G401.6 (cell line): ENCODE data around the gene UTP15.

Source experiments
- FAIRE-seq: peaks from 2 replicates; lab custom pipeline; 2012; peaks lifted over from hg19 to GRCh38; lab: Jason Lieb, UNC

The UTP15 gene

DNA sequence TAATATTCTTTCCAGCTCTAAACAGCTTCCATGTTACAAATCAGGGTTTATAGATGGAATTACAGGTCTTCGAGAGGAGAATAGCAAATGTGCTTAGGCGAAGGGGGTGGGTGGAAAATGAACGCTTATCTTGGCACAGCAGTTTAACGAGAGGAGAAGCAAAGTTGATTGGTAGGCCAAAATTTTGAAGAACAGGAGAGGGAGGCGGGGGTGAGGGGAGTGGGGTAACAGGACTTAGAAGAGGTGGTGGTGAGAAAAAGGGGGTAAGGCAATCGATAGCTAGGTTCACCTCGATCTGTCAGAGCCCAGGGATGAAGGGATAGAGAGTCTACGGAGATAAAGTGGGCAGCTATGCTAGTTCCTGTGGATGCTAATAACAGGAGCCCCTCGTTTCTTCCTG, 868 bp upstream of the UTP15 start:
- FAIRE-seq: no peak

GRCh38 chr5:73565969-73566547, 515 bp downstream of the UTP15 start:
- no peak for FAIRE-seq

DNA sequence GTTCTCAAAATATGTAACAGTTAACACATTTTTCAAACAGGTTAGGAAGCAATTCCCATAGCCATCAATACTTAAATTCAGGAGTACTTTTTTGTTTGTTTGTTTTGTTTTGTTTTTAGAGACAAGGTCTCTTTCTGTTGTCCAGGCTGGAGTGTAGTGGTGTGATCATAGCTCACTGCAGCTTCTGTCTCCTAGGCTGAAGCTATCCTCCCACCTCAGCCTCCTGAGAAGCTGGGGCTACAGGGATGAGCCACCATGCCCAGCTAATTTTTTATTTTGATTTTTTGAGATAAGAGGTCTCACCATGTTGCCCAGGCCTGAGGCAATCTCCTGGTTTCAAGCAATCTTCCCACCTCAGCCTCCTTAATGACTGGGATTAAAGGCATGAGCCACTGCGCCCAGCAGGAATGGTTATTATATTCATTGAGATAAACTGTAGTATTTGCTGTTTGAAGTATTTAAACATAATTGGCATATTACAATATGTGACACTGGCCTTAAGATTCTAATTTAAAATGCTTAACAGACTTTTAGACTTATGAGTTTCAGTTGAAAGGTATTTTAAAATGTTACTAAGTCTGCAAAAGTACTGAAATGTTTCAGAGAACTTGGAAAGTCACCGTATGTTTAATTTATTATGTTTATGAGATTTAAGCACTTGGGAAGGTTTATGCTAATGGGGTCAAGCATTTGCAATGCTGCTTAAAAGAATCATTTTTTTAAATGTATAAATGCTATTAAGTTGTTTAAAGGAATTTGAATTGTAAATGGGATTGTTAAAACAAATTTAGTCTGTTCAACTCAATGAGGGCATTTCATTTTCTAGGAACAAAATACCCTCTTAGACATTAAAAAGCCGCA, 17.0 kb downstream of the UTP15 start:
- no peak for FAIRE-seq

DNA sequence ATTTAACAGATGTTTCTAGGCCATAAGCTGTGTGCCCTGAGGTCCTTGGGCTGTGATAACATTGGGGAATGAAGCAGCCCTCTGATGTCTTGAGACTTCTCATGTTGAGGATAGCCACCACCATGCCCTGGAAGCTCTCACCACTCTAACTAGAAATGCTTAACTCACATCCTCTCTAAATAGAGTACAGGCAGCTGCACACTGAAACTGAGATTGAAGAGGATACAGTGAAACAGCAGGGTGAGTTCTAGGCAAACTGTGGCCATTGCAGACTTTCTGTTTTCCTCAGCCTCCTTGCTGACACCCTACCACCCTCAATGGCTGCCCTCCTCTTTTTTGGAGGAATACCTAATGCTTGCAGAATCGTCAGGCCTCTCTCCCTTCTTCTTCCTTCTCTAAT, 22.4 kb downstream of the UTP15 start:
- FAIRE-seq: no peak

DNA sequence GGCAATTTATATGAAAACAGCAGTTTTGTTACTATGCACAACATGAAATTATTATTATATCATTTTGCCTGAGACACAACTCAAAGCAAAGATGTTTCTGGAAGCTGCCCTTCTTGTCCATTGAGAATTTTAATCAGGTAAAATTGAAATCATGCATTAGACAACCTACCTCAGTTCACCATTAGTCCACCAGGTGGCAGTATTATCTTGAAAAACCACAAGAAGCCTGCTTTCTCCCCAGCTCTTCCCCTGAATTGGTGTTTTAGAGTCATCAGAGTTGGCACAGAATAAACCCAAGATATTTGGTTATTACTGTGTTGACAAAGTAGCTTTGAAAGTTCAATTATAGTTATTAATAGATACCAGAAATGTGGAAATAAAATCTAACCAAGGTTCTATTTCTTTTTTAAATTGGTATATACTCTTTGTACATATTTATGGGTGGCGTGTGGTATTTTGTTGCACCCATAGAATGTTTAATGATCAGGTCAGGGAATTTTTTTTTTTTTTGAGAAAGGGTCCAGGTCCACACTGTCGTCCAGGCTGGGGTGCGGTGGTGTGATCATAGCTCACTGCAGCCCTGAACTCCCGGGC, 25.7 kb downstream of the UTP15 start:
- FAIRE-seq: peak; percentile 97

DNA sequence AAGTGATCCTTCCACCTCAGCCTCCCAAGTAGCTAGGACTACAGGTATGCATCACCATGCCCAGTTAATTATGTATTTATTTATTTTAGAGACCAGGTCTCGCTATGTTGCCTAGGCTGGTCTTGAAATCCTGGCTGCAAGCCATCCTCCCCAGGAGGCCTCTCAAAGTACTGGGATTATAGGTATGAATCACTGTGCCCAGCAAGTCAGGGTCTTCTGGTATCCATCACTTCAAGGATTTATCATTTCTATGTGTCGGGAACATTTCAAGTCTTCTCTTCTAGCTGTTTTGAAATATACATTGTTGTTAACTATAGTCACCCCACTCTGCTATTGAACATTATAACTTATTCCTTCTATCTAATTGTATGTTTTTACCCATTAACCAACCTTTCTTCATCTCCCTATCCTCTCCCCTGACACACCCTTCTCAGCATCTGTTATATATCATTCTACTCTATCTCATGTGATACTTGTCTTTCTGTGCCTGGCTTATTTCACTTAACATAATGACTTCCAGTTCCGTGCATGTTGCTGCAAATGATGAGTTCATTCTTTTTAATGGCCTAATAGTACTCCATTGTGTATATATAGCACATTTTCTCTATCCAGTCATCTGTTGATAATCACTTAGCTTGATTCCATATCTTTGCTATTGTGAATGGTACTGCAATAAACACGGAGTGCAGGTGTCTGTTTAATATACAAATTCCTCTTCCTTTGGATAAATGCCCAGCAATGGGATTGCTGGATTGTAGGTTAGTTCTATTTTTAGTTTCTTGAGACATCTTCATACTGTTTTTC, 26.4 kb downstream of the UTP15 start:
- no peak for FAIRE-seq

- FAIRE-seq: no peak
Observed at GRCh38 chr5:73592551-73592950, 27.0 kb downstream of the UTP15 start.

- peak; percentile 71 for FAIRE-seq
Observed at GRCh38 chr5:73596705-73597328, 31.3 kb downstream of the UTP15 start.

- no peak for FAIRE-seq
Observed at GRCh38 chr5:73599380-73599779, 33.8 kb downstream of the UTP15 start.

DNA sequence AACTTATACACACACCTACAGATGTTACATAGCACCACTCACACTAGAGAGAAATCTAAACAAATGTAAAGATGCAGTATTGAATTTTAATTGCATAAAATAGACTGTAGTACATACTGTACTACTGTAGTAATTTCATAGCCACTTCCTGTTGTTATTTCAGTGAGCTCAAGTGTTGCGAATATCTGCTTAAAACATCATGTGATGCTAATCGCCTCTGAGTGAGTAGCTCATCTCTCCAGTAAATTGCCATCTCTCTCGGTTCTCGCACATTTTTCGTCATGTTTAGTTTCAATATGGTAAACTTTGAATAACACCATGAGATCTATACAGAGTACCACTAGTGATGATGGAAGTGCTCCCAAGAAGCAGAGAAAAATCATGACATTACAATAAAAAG, 38.5 kb downstream of the UTP15 start:
- no peak for FAIRE-seq

- no peak for FAIRE-seq
Observed at GRCh38 chr5:73605223-73606087, 39.9 kb downstream of the UTP15 start.

GRCh38 chr5:73606206-73606753, 40.7 kb downstream of the UTP15 start:
- FAIRE-seq: no peak

DNA sequence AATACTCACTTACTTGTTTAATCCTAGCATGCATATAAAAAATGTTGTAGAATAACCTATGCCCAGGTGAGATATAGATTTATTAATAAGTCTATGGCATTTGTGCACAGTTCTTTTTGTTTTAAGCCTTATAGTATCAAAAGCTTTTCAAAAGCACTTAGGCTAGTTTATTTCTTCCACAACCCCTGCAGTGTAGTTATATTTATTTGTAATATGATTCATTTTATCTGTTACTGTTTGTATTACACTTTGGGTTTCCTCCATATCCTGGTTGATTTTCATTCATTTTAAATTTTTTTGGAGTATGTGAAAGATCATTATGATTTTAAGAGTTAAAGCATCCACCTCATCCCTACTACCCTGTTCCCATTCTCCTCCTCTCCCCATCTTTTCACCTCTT, 41.7 kb downstream of the UTP15 start:
- no peak for FAIRE-seq

DNA sequence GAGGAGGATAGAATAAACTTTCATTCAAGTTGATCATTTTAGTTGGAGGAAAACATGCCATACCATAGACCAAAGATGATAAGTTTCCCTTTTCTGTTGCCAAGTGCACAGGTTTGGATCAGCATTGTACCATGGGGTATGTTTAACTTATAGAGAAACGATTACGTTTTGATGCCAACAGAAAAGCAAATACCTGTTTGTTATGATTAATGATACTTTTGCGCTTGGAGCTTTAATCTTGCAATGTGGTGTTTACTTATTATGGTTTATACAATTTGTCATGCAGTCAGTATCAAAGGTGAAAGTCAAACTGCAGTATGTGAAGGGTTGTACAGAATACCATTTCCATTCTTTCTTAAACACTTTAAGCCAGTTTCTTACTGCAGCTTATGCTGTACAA, 47.3 kb downstream of the UTP15 start:
- FAIRE-seq: no peak

DNA sequence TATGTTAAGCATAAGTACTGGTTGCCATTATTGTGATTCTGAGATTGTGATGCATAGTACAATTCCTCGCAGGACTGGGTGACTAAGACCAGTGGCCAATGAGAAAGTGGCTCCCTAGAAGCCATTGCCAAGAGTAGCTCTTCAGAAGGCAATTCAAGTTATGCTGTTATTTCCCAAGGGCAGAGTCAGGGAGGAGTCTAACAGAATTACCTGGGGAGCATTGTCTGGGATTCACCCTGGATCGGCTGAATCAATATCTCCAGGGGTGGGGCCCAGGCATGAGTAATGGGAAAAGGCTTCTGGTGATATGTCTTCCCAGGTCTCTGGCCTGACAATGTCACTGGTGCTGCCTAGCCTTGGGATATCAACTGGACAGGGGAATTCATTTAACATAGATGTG, 49.5 kb downstream of the UTP15 start:
- no peak for FAIRE-seq

GRCh38 chr5:73615947-73616346, 50.4 kb downstream of the UTP15 start:
- FAIRE-seq: no peak

DNA sequence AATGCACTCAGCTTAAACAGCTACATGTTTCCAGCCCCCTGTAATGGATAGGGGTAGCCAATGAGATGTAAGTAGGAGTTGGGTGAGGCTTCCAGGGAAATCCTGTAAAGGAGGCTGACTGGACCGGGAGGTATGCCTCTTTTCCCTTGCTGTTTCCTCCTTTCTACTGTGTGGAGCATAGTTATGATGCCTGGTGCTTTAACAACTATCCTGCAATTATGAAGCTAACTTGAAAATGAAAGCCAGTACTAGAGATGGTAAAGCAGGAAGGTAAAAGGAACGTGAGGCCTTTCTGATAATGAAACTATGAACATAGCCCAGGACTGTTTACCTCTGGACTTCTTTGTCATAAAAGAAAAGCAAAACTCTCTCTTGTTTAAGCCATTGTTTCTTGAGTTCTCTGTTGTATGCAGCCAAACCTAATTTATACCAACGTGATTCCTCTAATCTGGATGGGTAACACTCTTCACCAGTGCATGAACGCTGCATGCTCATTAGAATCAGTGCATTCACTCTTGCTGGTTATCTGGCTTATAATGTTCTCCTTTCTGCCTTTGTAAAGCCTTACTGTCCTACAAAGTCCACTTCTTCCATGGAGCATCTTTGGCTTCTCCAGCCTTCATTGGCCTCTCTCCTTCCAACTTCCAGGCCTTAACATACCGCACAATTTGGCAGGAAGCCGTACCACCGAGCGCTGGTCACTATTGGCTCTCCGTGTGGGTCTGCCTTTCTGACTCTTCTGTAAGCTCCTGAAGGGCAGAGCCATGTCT, 52.2 kb downstream of the UTP15 start:
- no peak for FAIRE-seq

GRCh38 chr5:73619606-73620333, 54.2 kb downstream of the UTP15 start:
- no peak for FAIRE-seq

- FAIRE-seq: no peak
Observed at GRCh38 chr5:73620334-73620687, 54.8 kb downstream of the UTP15 start.

- no peak for FAIRE-seq
Observed at GRCh38 chr5:73623060-73623459, 57.5 kb downstream of the UTP15 start.
